HFF-Myc (cell line): Measurements from ENCODE around the gene STC2.

ENCODE experiments used
- DNase-seq: peaks from one replicate; pipeline ENCODE4 v3.0.0-alpha.2; 2011; ENCODE audit warnings: low read depth; ENCODE audit errors: extremely low read depth
- H3K4me3 ChIP-seq: replicated peaks from 2 replicates; pipeline ENCODE4 v1.5.1; 2011; ENCODE audit warnings: low read depth, mild to moderate bottlenecking, control low read depth, low read length
- CTCF ChIP-seq: IDR thresholded peaks from 2 replicates; pipeline ENCODE4 v1.5.1; 2012; ENCODE audit warnings: mild to moderate bottlenecking, low read depth, low read length, control low read depth; ENCODE audit errors: missing control alignments

The STC2 gene

GRCh38 chr5:173328844-173329490 lies 753 bp upstream of the STC2 start:
- no peak for TF ChIP-seq CTCF
- no peak for DNase-seq
- peak overlapping the region; percentile 85 for H3K4me3 ChIP-seq

- peak overlapping the region; percentile 85 for H3K4me3 ChIP-seq
- no peak for TF ChIP-seq CTCF
- DNase-seq = no peak
These were observed 898 bp downstream of the STC2 start for GRCh38 chr5:173327084-173327947.

GRCh38 chr5:173326501-173326960 lies 1.7 kb downstream of the STC2 start:
- H3K4me3 ChIP-seq = peak overlapping the region; percentile 85
- peak; percentile 62 for DNase-seq
- no peak for TF ChIP-seq CTCF

GRCh38 chr5:173325091-173325698 lies 3.0 kb downstream of the STC2 start:
- no peak for DNase-seq
- no peak for TF ChIP-seq CTCF
- H3K4me3 ChIP-seq = peak overlapping the region; percentile 85

GRCh38 chr5:173324115-173325001 lies 3.9 kb downstream of the STC2 start:
- peak; percentile 92 for DNase-seq
- H3K4me3 ChIP-seq = peak overlapping the region; percentile 85

More at GRCh38 chr5:173324115-173325001, 3.9 kb downstream of the STC2 start:
- TF ChIP-seq CTCF = no peak
